HepG2 (cell line): ENCODE results near the gene SLC41A1. TPM values are rescaled to one million over a fixed set of nuclear protein-coding genes. Genes with fewer than 3 reads are reported as not detected.

Source experiments
- ATAC-seq: fragments of 200-7000 bp; cut with Tn5 transposase; 3 replicates; pipeline ENCODE4 v1.9.1; 2020; ENCODE audit warnings: mild to moderate bottlenecking, moderate library complexity
- BruUV-seq: library from RNA; stranded (reverse); fragments of 400-500 nt; replicated peaks from 2 replicates; lab custom pipeline; 2021; lab: Mats Ljungman, UMichigan
- CTCF ChIA-PET: fragments of 300-600 bp; formaldehyde crosslinking; extraction: SDS; loops from one replicate; lab custom pipeline; 2021; ENCODE audit warnings: low total read pairs, inconsistent platforms, low intra/inter-chr PET ratio; lab: Yijun Ruan, JAX
- POLR2A ChIA-PET: fragments of 350-600 bp; sonication (Branson Sonifier 250); formaldehyde crosslinking; loops from one replicate; lab custom pipeline; 2020; ENCODE audit warnings: antibody characterized with exemption, inconsistent platforms; lab: Yijun Ruan, JAX
- DNase-seq: peaks from one replicate; pipeline ENCODE4 v3.0.0-alpha.2; 2015; ENCODE audit warnings: low spot score
- FAIRE-seq: peaks from 3 replicates; lab custom pipeline; 2011; peaks lifted over from hg19 to GRCh38; lab: Jason Lieb, UNC
- H2AFZ ChIP-seq: one replicate; pipeline ENCODE4 v1.6.1; 2011; ENCODE audit warnings: low read length, inconsistent platforms
- H3K27ac ChIP-seq: fragments of 300-600 bp; 3 replicates; pipeline ENCODE4 v1.8.0; 2011; ENCODE audit warnings: mixed run types, mild to moderate bottlenecking, mixed read lengths, low read length, inconsistent platforms; ENCODE audit not compliant: insufficient read depth; ENCODE audit errors: extremely low read length
- H3K27me3 ChIP-seq, 2 experiments: fragments of 200-600 bp in 1 of 2; 2 replicates in 1 of 2; 3 replicates in 1 of 2; pipeline versions ENCODE4 v1.6.0 to v1.8.0; 2011; ENCODE audit warnings: low read length in 2 of 2, mild to moderate bottlenecking in 2 of 2, moderate library complexity in 2 of 2, inconsistent platforms in 1 of 2; ENCODE audit not compliant: insufficient read depth in 2 of 2, control insufficient read depth in 1 of 2
- H3K36me3 ChIP-seq, 2 experiments: fragments of 200-600 bp in 1 of 2; replicated peaks in 1 of 2; 2 replicates in 1 of 2; 3 replicates in 1 of 2; pipeline versions ENCODE4 v1.5.1 to v1.8.0; 2011; ENCODE audit warnings: low read length in 2 of 2, inconsistent platforms in 1 of 2; ENCODE audit not compliant: insufficient read depth in 2 of 2, control insufficient read depth in 1 of 2
- H3K4me1 ChIP-seq: 2 replicates; pipeline ENCODE4 v1.5.1; 2012; ENCODE audit warnings: low read length, inconsistent platforms; ENCODE audit not compliant: insufficient read depth
- H3K4me2 ChIP-seq: 2 replicates; pipeline ENCODE4 v1.6.0; 2011; ENCODE audit warnings: low read depth, low read length, inconsistent platforms
- H3K4me3 ChIP-seq, 3 experiments: fragments of 200-600 bp in 1 of 3; sonication (generic), shearing (Covaris generic) in 1 of 3; replicated peaks in 1 of 3; 2 replicates each; pipeline ENCODE4 v1.5.1; 2011 to 2016; ENCODE audit warnings: low read length in 3 of 3, inconsistent platforms in 2 of 3, low read depth in 2 of 3, mild to moderate bottlenecking in 2 of 3, control low read depth in 1 of 3, mixed read lengths in 1 of 3; ENCODE audit not compliant: insufficient read depth in 1 of 3
- H3K79me2 ChIP-seq: one replicate; pipeline ENCODE4 v1.6.1; 2011; ENCODE audit warnings: low read length, inconsistent platforms; ENCODE audit not compliant: insufficient read depth
- H3K9ac ChIP-seq: 2 replicates; pipeline ENCODE4 v1.6.0; 2011; ENCODE audit warnings: mild to moderate bottlenecking, low read depth, low read length, inconsistent platforms; ENCODE audit not compliant: insufficient read depth
- H3K9me3 ChIP-seq: 2 replicates; pipeline ENCODE4 v1.5.1; 2012; ENCODE audit warnings: mild to moderate bottlenecking, low read length
- H4K20me1 ChIP-seq: 2 replicates; pipeline ENCODE4 v1.6.0; 2011; ENCODE audit warnings: inconsistent platforms, mild to moderate bottlenecking, low read length, moderate library complexity; ENCODE audit not compliant: insufficient read depth
- CHD4 ChIP-seq: fragments of 200-600 bp; sonication (generic); IDR thresholded peaks from 2 replicates; pipeline ENCODE4 v1.7.0; 2017; ENCODE audit warnings: mild to moderate bottlenecking, low read length, borderline replicate concordance
- GMEB2 ChIP-seq: IDR thresholded peaks from 2 replicates; pipeline ENCODE4 v1.6.1; 2016; ENCODE audit warnings: missing biosample characterization, missing genetic modification reagents, low read depth
- MAX ChIP-seq: IDR thresholded peaks from 2 replicates; pipeline ENCODE4 v1.6.1; 2012; ENCODE audit warnings: inconsistent platforms
- MBD4 ChIP-seq: IDR thresholded peaks from 2 replicates; pipeline ENCODE4 v1.6.1; 2012; ENCODE audit warnings: low read length, inconsistent platforms, borderline replicate concordance
- WIZ ChIP-seq: sonication (generic); formaldehyde crosslinking; IDR thresholded peaks from 2 replicates; pipeline ENCODE4 v1.5.1; 2020; ENCODE audit warnings: mild to moderate bottlenecking, missing genetic modification reagents
- YEATS2 ChIP-seq: sonication (generic); formaldehyde crosslinking; IDR thresholded peaks from 2 replicates; pipeline ENCODE4 v1.4.0; 2020; ENCODE audit warnings: missing genetic modification reagents, borderline replicate concordance
- ZNF232 ChIP-seq: sonication (generic); formaldehyde crosslinking; IDR thresholded peaks from 2 replicates; pipeline ENCODE4 v1.4.0; 2020; ENCODE audit warnings: missing genetic modification reagents, borderline replicate concordance
- ZNF616 ChIP-seq: sonication (generic); formaldehyde crosslinking; IDR thresholded peaks from 2 replicates; pipeline ENCODE4 v1.5.0; 2020; ENCODE audit warnings: low read depth, mild to moderate bottlenecking, missing genetic modification reagents
- WGBS: methylation state at CpG from one replicate; pipeline ENCODE4 v1.1.6; 2017; ENCODE audit warnings: low lambda C conversion rate; 5-methylcytosine and 5-hydroxymethylcytosine counted together
- in situ Hi-C: cut with HindIII; loops from 2 replicates; pipeline ENCODE4 v1.10.0; 2017; ENCODE audit warnings: low pct_unique_long_range_greater_than_20kb; ENCODE audit not compliant: extremely low pct_ligation_motif_present
- intact Hi-C: fragments of 100-400 bp; cut with micrococcal nuclease; formaldehyde crosslinking; loops from one replicate; pipeline ENCODE4 v1.10.0; 2022; ENCODE audit not compliant: unreplicated experiment
- polyA plus RNA-seq, 8 experiments: library from polyadenylated mRNA; depleted of rRNA in 3 of 8; stranded (reverse) in 7 of 8; unstranded in 1 of 8; fragments of >200 nt; fragmentation: Illumina TruSeq in 4 of 8; extraction: Trizol in 4 of 8; gene quantifications; 2 replicates each; pipeline versions ENCODE4 v1.2.1 to v1.2.3, GENCODE V29; 2011 to 2016; ENCODE audit warnings: low read depth in 4 of 8, missing spikeins in 1 of 8, mixed read lengths in 1 of 8; ENCODE audit not compliant: insufficient read depth in 1 of 8
- total RNA-seq, 5 experiments: library from RNA; depleted of rRNA; stranded (reverse); fragments of >200 nt; fragmentation: Illumina TruSeq; extraction: Trizol; gene quantifications; 2 replicates each; pipeline ENCODE4 v1.2.3, GENCODE V29; 2016; ENCODE audit warnings: low read depth in 1 of 5
- TF ChIP-seq, protein P1 (sequence below), 2 experiments: sonication (generic) in 1 of 2; formaldehyde crosslinking in 1 of 2; IDR thresholded peaks; 2 replicates each; pipeline versions ENCODE4 v1.4.0 to v1.6.1; 2018 to 2020; ENCODE audit warnings: missing genetic modification reagents in 2 of 2, borderline replicate concordance in 1 of 2, low read depth in 1 of 2, mild to moderate bottlenecking in 1 of 2, missing biosample characterization in 1 of 2
- TF ChIP-seq, protein P2 (sequence below): IDR thresholded peaks from 2 replicates; pipeline ENCODE4 v1.6.1; 2016; ENCODE audit warnings: low read depth

The SLC41A1 gene
- total and polyA plus RNA-seq, 2 of the 13 experiments (the other 11 are each of a cell fraction or from before 2014, with no cell fraction given): 2.2 to 4.6 TPM

DNA sequence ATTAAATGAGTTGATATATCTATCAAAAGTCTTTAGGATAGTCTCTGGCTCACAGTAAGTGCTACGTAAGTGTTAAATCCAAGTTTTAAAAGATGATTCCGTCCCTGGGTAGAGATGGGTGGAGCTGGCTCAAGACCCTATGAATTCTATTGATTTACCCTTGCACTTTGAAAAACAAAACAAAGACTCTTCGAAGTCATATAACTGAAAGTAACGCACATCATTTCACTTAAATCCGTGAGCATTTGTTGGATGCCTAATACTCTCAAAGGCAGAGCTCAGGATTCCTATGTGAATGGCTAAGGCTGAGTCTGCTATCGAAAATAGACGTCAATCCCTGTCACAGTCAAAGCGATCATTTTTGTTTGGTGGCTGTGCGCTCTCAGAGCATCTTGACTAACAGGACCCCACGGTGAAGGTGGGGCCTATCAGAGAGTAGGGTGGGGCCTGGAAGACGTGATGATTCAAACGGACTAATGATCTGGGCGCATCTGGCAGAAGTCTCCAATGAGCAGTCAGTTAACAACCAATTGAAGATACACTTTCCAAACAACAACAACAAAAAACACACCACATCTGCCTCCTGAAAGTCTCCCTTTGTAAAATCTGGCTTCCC lies 61.9 kb downstream of the SLC41A1 start:
- intact Hi-C loops: no loop called here
- 91% methylated on average over 13 of the region's 13 CpGs for WGBS

DNA sequence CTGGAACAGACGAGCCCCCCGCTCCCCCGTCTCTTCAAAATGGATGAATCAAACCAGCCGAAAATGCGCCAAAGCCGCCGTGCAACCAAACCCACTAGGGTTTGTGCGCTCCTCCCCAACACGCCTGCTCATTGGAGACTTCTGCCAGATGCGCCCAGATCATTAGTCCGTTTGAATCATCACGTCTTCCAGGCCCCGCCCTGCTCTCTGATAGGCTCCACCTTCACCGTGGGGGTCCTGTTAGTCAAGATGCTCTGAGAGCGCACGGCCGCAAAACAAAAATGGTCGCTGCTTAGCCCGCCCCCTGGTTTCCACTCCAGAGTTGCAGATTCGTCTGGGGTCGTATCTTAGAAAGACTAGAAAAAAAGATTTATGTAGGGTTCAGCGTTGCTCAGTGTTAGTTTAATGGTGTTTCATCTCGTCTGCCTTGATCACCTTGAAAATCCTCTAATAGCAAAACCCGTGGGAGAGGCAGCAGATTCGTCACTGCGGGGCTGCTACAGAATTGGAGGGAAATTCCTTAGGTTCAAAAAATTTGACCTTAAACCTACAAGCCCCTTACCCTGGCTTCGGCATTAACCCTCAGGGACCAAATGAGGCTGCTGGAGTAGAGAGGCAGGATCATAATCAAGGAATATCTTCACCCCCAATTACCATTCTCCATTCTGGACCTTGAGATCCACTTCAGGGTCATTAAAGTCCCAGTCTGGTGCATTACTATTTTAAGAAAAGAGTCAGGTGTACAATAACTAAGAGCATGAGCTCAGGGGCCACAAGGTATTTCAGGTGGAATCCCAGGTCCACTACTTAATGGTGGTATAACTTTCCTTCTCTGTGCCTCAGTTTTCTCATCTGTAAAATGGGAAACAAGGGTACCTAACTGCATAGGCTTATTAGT lies 62.6 kb downstream of the SLC41A1 start, which contains the start of gene NUCKS1:
NUCKS1 (minus strand) TSS at position 45 of the 898 bp plus-strand sequence. CDS start 209 bp downstream, outside the sequence.
- in situ Hi-C loops (no loop called here), intact Hi-C loops (no loop called here)
- H3K36me3 ChIP-seq: no peaks in the 10 kb centered on the region
- ChIA-PET POLR2A (interaction anchor here (0.7 to 2.4 kb wide), 4 partner anchors 24 to 119 kb away, joined by 3 to 21 read pairs (median 5); partner anchors contain the start of genes RAB29 and SLC45A3), CTCF (no interaction called here)
- H3K9ac ChIP-seq: peak within 1 kb of the TSS; percentile 83
- H3K27ac ChIP-seq: peak within 1 kb of the TSS; percentile 92
- H3K4me3 ChIP-seq: peak within 1 kb of the TSS; percentile 65 to 81 (median 75)
- FAIRE-seq: peak; percentile 99
- peaks cover 33% of the 10 kb centered on the region for H4K20me1 ChIP-seq
- peak within 1 kb of the TSS; percentile 95 for H3K4me2 ChIP-seq
- no peaks in the 10 kb centered on the region; a peak in 1 of 5 replicates for H3K27me3 ChIP-seq
- peak; percentile 99 for DNase-seq
- 2% methylated on average over 26 of the region's 27 CpGs for WGBS
- peaks cover 40% of the 10 kb centered on the region for H3K79me2 ChIP-seq
- H2AFZ ChIP-seq: peak within 1 kb of the TSS; percentile 85
- TSS peak; percentile 92 for BruUV-seq
- peaks cover 75% of the 10 kb centered on the region for H3K4me1 ChIP-seq
- H3K9me3 ChIP-seq: no peaks in the 10 kb centered on the region
- ATAC-seq: peak; percentile 88
- TF ChIP-seq GMEB2 (CRISPR knock-in tag): peak; percentile 50; the same call in 1 of the 2 replicates
- peak; percentile 78 for TF ChIP-seq YEATS2 (CRISPR knock-in tag)
- peak; percentile 58; the same call in 1 of the 2 replicates for TF ChIP-seq MBD4
- TF ChIP-seq ZNF232 (CRISPR knock-in tag): 0 out of 2 replicates have a peak, but pooled peaks have one; percentile 30
- TF ChIP-seq, protein P1, sequence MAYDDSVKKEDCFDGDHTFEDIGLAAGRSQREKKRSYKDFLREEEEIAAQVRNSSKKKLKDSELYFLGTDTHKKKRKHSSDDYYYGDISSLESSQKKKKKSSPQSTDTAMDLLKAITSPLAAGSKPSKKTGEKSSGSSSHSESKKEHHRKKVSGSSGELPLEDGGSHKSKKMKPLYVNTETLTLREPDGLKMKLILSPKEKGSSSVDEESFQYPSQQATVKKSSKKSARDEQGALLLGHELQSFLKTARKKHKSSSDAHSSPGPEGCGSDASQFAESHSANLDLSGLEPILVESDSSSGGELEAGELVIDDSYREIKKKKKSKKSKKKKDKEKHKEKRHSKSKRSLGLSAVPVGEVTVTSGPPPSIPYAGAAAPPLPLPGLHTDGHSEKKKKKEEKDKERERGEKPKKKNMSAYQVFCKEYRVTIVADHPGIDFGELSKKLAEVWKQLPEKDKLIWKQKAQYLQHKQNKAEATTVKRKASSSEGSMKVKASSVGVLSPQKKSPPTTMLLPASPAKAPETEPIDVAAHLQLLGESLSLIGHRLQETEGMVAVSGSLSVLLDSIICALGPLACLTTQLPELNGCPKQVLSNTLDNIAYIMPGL (CRISPR knock-in tag; IDR thresholded peaks at IDR 0.05; ENCODE audit: borderline replicate concordance in 1 of 2, low read depth in 1 of 2): peak; percentile 52 to 64; a peak in 3 of 4 replicates
- TF ChIP-seq MAX: peak; percentile 65
- TF ChIP-seq, protein P2, sequence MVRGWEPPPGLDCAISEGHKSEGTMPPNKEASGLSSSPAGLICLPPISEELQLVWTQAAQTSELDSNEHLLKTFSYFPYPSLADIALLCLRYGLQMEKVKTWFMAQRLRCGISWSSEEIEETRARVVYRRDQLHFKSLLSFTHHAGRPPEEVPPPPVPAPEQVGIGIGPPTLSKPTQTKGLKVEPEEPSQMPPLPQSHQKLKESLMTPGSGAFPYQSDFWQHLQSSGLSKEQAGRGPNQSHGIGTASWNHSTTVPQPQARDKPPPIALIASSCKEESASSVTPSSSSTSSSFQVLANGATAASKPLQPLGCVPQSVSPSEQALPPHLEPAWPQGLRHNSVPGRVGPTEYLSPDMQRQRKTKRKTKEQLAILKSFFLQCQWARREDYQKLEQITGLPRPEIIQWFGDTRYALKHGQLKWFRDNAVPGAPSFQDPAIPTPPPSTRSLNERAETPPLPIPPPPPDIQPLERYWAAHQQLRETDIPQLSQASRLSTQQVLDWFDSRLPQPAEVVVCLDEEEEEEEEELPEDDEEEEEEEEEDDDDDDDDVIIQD (CRISPR knock-in tag): no peak; the same call in 1 of the 2 replicates

More for the DNA sequence above, 61.9 kb downstream of the SLC41A1 start:
- in situ Hi-C loops: no loop called here
- ChIA-PET POLR2A (no interaction called here), CTCF (no interaction called here)
- ATAC-seq (no peak), FAIRE-seq (peak; percentile 61), DNase-seq (no peak)
- H3K79me2 ChIP-seq: peaks cover 32% of the 10 kb centered on the region
- no TSS peak for BruUV-seq
- no peak overlapping the region for H3K9ac ChIP-seq
- H2AFZ ChIP-seq: no peak overlapping the region
- no peak overlapping the region for H3K27ac ChIP-seq
- H3K4me2 ChIP-seq: peak overlapping the region; percentile 85; the same call in 1 of the 2 replicates
- no peaks in the 10 kb centered on the region for H3K9me3 ChIP-seq
- no peaks in the 10 kb centered on the region; a peak in 1 of 5 replicates for H3K27me3 ChIP-seq
- no peaks in the 10 kb centered on the region for H3K36me3 ChIP-seq
- H3K4me1 ChIP-seq: peaks cover 67% of the 10 kb centered on the region
- peaks cover 30% of the 10 kb centered on the region for H4K20me1 ChIP-seq
- TF ChIP-seq CHD4 (peak; percentile 5), WIZ (CRISPR knock-in tag) (no peak), ZNF616 (no peak)
- no peak overlapping the region for H3K4me3 ChIP-seq
